OCI-M2 (cell line): ENCODE data around the gene POLQ.
A peak's percentile ranks its signal among the peaks of the same experiment; 100 is the strongest.
"Not testable (repeated sequence)": the region's sequence is repeated elsewhere in the genome, so short reads cannot be mapped to it uniquely, and the experiment has no call there.

ENCODE experiments used
- DNase-seq: peaks from one replicate; lab custom pipeline; 2025; ENCODE audit not compliant: unreplicated experiment; lab: John Stamatoyannopoulos, UW

POLQ gene

GRCh38 chr3:121545574-121546455 lies at the start of gene POLQ:
TSS of gene POLQ (minus strand) at chr3:121545988. CDS start at chr3:121545877, 111 bp downstream.
- peak; percentile 64 for DNase-seq

DNA sequence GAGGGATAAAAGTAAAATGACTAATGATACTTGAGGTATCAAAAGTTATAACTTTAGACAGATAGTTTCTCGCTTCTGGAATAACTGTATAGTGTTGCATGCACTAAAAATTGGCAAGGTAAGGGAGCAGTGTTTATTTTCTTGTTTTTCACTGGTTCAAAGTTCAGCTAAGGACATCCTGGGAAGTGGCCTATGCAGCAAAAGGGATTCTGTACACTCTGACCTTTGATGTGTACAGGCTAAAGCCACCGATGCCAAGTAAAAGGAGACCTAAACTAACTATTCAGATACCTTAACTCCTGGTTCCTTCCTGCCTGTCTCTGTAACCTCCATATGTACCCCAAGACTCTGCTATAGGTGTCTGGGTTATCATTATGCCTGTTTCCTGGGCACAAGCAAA lies 49.1 kb upstream of the POLQ start:
- no peak for DNase-seq

- not testable (repeated sequence) for DNase-seq
Observed at GRCh38 chr3:121593806-121594205, 48.0 kb upstream of the POLQ start.

- DNase-seq, result no peak
Observed at GRCh38 chr3:121592856-121593702, 47.3 kb upstream of the POLQ start, which contains the start of gene FBXO40. TSS of gene FBXO40 (plus strand) at chr3:121593379. CDS start at chr3:121620576, 27,197 bp downstream.

- DNase-seq, result no peak
Observed at GRCh38 chr3:121584418-121584817, 38.6 kb upstream of the POLQ start.

GRCh38 chr3:121581691-121582090 lies 35.9 kb upstream of the POLQ start:
- DNase-seq, result no peak

DNA sequence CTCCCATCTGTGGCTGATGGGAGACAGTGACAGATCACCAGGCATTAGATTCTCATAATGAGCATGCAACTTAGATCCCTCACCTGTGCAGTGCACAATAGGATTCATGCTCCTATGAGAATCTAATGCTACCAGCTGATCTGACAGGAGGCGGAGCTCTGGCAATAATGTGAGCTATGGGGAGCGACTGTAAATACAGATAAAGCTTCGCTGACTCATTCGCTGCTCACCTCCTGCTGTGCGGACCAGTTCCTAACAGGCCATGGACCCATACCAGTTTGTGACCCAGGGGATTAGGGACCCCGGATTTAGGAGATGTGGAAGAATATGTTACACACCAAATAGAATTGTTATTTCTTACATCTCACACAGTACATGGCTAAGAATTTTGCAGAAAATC lies 28.7 kb upstream of the POLQ start:
- no peak for DNase-seq

- DNase-seq, result no peak
Observed at GRCh38 chr3:121567649-121568048, 21.9 kb upstream of the POLQ start, which contains the start of gene ARGFX. TSS of gene ARGFX (plus strand) at chr3:121567949. CDS start at chr3:121570714, 2,765 bp downstream.

DNA sequence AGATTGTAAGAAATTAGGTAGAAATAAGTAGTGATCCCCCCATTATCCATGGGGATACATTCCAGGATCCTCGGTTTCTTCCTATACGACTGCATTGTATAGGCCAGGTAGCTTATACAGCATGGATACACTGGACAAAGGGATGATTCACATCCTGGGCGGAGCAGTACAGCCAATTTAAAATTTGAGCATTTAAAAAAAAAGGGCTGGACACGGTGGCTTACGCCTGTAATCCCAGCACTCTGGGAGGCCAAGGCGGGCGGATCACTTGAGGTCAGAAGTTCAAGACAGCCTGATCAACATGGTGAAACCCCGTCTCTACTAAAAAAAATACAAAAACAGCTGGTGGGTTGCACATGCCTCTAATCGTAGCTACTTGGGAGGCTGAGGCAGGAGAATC lies 21.0 kb upstream of the POLQ start:
- DNase-seq, result no peak

DNA sequence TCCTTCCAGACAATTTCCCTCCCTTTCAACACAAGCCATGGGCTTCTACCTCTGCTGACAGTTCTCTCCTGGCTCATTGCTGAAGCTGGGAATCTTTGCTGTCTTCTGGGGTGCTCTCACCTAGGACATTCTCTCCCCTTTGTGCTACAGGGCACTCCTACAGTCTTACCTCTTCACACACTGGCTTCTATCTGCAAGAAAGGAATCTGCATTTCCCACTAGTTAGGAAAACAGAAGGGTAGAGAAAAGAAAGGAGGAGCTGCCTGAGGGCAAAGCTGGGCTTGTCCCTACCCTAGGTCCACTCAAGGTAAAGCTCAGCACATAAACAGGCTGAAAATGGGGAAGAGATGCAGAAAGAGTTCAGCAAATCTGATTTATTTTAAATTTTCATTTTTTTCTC lies 16.4 kb upstream of the POLQ start:
- DNase-seq, result no peak

GRCh38 chr3:121557426-121557934 lies 11.7 kb upstream of the POLQ start:
- DNase-seq, result no peak

GRCh38 chr3:121552797-121553196 lies 7.0 kb upstream of the POLQ start:
- DNase-seq, result no peak

- DNase-seq, result no peak
Observed at GRCh38 chr3:121552379-121552778, 6.6 kb upstream of the POLQ start.

DNA sequence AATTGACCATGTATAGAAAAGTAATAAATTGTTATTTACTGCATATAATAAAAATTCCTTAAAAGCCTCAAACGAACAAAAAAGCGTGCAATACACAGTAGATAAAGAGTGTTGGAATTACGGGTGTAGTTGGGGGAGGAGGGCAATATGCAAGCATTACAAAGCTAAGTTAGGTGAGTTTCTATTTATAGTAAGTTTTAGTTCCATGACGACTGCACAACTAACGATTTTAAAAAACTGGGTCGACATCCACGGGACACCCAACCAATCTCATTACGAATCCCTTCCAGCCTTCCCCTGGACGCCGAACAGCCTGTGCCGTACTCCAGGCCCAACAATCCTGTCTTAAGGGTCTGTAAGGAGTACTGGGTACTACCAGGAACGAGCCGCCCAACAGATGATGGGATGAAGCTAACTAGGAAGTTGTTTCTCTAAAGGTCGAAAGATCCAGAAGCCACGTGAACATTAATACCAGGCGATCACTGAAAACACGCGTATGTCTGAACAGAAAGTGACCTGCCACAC lies 677 bp downstream of the POLQ start:
- no peak for DNase-seq

GRCh38 chr3:121542924-121543323 lies 2.9 kb downstream of the POLQ start:
- no peak for DNase-seq

- no peak for DNase-seq
Observed at GRCh38 chr3:121531269-121531668, 14.5 kb downstream of the POLQ start.

GRCh38 chr3:121529308-121529707 lies 16.5 kb downstream of the POLQ start:
- DNase-seq, result no peak

DNA sequence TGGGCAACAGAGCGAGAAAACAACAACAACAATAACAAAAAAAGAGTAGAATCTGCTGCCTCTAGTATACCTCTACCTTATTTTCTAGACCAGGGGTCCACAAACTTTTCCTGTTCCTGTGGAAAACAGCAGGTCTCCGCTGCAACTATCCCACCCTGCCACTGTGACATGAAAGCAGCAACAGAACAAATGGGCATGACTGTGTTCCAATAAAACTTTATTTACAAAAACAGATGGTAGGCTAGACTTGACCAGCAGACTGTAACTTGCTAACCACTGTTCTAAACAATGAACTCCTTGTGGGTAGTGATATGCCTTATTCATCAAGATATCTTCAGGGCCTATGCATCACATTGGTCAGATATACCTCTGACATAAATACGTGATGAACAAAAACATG lies 25.3 kb downstream of the POLQ start:
- DNase-seq, result no peak

- no peak for DNase-seq
Observed at GRCh38 chr3:121517953-121518655, 27.7 kb downstream of the POLQ start.

DNA sequence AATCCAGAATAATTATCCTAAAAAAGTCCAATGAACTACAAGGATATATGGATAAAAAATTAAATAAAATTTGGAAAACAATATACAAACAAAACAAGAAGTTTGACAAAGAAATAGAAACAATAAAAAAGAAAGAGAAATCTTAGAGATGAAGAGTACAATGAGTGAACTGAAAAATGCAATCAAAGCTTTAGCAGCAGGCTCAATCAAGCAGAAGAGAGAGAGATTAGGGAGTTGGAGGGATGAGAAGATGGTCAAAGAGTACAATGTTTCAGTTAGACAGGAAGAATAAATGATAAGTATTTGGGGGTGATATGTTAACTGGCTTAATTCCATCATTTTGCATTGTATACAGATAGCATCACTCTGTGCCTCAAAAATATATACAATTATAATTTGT lies 29.9 kb downstream of the POLQ start:
- DNase-seq, result no peak

- DNase-seq, result no peak
Observed at GRCh38 chr3:121515313-121515712, 30.5 kb downstream of the POLQ start.
